Stimulated activated CD8-positive, alpha-beta memory T cell treated with anti-CD3 and anti-CD28 coated beads, Interleukin-7, amount 100 ng/mL, for 24 hours (primary cell): ENCODE results near the gene EDEM2.
A peak's percentile ranks its signal among the peaks of the same experiment; 100 is the strongest.
"Not testable (repeated sequence)": the region's sequence is repeated elsewhere in the genome, so short reads cannot be mapped to it uniquely, and the experiment has no call there.

Experiments used
- DNase-seq: peaks from one replicate; pipeline ENCODE4 v3.0.0-alpha.2; 2020; ENCODE audit warnings: low read depth

The EDEM2 gene, protein sequence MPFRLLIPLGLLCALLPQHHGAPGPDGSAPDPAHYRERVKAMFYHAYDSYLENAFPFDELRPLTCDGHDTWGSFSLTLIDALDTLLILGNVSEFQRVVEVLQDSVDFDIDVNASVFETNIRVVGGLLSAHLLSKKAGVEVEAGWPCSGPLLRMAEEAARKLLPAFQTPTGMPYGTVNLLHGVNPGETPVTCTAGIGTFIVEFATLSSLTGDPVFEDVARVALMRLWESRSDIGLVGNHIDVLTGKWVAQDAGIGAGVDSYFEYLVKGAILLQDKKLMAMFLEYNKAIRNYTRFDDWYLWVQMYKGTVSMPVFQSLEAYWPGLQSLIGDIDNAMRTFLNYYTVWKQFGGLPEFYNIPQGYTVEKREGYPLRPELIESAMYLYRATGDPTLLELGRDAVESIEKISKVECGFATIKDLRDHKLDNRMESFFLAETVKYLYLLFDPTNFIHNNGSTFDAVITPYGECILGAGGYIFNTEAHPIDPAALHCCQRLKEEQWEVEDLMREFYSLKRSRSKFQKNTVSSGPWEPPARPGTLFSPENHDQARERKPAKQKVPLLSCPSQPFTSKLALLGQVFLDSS

GRCh38 chr20:35146920-35147574, at the start of gene EDEM2:
Gene EDEM2, minus strand, starts transcription at chr20:35147336. Its CDS starts 78 bp downstream, at chr20:35147258.
- DNase-seq, result peak; percentile 87

GRCh38 chr20:35196313-35196712, 49.2 kb upstream of the EDEM2 start:
- DNase-seq, result no peak

- DNase-seq, result not testable (repeated sequence)
Measured at GRCh38 chr20:35193031-35193791, 46.1 kb upstream of the EDEM2 start.

DNA sequence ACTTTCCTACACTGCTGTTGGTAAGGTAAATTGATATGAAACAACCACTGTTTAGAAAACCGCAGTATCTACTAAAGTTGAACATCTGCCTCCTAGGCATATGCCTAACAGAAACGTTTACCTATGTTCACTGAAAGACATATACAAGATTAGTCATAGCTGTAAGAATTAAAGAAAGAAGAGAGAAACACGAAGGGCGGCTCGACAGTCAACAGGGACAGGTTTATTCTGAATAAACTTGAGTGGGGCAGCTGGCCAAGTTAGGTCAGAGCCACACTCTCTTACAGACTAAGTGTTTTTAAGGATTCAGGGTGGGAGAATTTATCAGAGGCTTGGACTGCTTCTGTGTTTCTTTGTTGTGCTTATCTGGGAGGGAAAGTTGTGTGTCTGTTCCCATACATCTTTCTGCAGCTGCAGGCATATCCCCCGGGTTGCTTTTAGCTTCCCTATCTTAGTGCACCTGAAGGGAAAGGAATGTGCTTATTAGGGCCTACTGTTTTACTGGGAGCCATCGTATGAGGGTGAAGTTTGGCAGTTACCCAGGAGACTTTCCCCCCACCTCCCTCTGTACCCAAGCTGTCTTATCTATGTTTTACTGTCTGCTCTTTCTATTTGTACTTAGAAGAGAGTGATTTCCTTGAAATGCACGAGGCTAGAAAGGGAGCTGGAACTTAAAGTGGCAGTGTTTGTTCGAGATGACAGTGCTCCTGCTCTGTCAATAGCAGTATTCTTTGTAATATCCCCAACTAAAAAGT, 45.2 kb upstream of the EDEM2 start:
- no peak for DNase-seq

DNA sequence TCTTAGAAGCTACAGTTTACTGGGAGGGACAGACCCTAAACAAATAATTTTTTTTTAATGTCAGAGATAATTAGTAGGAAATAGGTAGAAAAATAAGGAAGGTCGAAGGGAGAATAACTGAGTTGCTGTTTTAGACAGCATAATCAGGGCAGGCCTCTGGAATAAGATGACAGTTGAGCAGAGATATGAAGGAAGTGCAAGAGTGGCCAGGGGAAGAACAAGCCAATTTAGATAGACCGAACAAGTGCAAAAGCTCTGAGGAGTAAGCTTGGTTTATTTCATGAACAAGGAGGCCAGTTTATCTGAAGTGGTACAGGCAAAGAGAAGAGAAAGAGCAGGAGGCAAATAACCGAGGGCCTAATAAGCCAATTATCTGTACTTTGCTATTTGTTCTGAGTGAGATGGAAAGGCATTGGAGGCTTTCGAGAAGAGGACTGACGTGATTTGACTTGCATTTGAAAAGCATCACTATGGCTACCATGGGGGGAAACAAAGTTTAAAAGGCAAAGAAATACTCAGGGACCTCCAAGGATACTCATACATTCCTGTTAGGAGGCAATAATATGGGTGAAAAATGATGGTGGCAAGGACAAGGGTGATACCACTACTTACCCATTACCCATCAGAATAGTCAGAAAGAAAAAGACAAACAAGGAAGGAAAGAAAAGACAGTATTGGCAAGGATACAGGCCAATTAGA, 44.4 kb upstream of the EDEM2 start:
- DNase-seq, result no peak

GRCh38 chr20:35190556-35190955, 43.4 kb upstream of the EDEM2 start:
- DNase-seq, result no peak

- DNase-seq, result not testable (repeated sequence)
Measured at GRCh38 chr20:35189223-35189622, 42.1 kb upstream of the EDEM2 start.

GRCh38 chr20:35187584-35188190, 40.6 kb upstream of the EDEM2 start:
- DNase-seq, result no peak

DNA sequence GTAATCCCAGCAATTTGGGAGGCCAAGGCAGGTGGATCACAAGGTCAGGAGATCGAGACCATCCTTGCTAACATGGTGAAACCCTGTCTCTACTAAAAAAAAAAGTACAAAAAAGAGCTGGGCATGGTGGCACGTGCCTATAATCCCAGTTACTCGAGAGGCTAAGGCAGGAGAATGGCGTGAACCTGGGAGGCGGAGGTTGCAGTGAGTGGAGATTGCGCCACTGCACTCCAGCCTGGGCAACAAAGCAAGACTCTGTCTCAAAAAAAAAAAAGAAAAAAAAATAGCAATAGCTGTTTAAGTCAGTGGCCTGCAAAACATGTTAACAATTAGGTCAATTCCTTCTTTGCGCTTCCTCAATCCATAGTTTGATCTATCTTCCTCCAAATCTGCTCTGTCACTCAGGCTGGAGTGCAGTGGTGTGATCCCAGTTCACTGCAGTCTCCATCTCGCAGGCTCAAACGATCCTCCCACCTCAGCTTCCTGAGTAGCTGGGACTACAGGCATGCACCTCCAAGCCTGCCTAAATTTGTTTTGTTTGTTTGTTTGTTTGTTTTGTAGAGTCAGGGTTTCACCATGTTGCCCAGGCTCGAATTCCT, 39.7 kb upstream of the EDEM2 start:
- DNase-seq, result not testable (repeated sequence)

GRCh38 chr20:35181731-35182130, 34.6 kb upstream of the EDEM2 start:
- no peak for DNase-seq

- no peak for DNase-seq
Measured at GRCh38 chr20:35180266-35180665, 33.1 kb upstream of the EDEM2 start.

GRCh38 chr20:35179292-35180212, 32.4 kb upstream of the EDEM2 start:
- no peak for DNase-seq

GRCh38 chr20:35176132-35176531, 29.0 kb upstream of the EDEM2 start:
- DNase-seq, result no peak

DNA sequence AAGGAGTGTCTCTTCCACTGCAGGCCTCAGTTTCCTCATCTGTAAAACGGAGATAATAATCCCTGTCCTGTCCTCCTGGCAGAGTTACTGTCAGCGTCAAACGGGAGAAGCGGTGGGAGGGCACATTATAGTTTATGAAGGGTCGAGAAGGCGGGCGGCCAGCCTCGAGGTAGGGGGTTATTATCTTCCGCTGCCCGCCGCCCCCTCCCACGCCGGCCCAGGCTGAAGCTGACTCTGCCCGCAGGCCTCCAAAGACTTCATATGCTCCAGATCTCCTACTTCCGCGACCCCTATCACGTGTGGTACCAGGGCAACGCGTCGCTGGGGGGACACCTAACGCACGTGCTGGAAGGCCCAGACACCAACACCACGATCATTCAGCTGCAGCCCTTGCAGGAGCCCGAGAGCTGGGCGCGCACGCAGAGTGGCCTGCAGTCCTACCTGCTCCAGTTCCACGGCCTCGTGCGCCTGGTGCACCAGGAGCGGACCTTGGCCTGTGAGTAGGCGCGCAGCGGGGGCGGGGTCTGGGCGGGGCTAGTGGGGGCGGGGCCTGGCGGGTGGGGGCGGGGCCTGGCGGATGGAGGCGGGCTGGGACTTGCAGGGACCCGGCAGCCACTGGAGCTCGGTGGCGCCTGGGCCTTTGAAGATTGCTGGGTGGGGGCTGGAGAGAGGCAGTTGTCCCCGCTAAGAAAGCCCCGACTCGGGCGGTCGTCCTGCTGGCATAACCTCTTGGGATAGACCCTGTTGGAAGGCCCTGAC, 27.5 kb upstream of the EDEM2 start:
- DNase-seq, result no peak

GRCh38 chr20:35173576-35174192, 26.5 kb upstream of the EDEM2 start:
- DNase-seq, result no peak

DNA sequence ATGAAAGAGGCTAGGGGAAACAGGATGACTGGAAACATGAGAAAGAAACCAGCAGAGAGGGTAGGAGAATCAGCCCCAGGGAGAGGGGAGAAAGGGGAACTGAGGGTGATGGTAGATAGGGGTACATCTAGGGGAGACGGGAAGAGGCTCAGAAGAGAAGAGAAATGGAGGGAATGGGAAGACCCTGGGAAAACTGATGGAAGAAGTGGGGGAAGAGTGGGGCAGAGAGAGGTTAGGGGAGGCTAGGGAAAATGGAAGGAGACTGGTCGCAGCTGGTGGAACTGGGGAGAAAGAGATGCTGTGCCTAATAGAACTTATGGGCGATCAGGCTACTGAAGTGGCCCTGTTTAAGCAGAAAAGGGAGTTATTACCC, 25.3 kb upstream of the EDEM2 start:
- DNase-seq, result no peak

DNA sequence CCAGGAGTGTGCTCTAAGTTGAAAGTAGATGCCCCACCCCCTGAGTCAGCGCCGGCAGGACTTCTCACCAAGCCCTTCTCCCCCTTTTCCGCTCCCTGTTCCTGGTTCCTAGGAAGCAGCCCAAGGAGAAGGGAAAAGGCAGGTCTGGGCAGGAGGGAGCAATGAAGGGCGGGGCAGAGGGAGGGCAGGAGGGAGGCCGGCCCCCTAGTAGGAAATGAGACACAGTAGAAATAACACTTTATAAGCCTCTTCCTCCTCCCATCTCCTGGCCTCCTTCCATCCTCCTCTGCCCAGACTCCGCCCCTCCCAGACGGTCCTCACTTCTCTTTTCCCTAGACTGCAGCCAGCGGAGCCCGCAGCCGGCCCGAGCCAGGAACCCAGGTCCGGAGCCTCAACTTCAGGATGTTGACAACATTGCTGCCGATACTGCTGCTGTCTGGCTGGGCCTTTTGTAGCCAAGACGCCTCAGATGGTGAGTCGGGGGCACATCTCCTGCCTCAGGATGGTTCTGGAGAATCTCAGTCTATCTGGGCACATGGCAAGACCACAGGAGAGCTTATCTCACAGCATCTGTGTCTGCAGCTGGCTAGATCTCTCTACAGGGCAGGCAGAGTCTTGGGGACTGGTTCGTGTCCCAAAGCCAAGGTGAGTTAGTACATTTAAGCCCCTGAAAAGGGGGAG, 24.8 kb upstream of the EDEM2 start, which contains the start of gene PROCR:
Gene PROCR, plus strand, starts transcription at position 320 of the 681 bp plus-strand sequence. Its CDS starts 83 bp downstream, at position 403.
- no peak for DNase-seq
